Ovary (tissue), 9 donors: Measurements from ENCODE around the gene PP2D1. TPM values are rescaled to one million over a fixed set of nuclear protein-coding genes. Genes with fewer than 3 reads are reported as not detected.
"Not testable (repeated sequence)": the region's sequence is repeated elsewhere in the genome, so short reads cannot be mapped to it uniquely, and the experiment has no call there.

Experiments
- DNase-seq, 5 donors: peaks; one replicate each; pipeline ENCODE4 v3.0.0-alpha.2; 2019 to 2020
- H3K27ac ChIP-seq, 2 donors: fragments of 200-600 bp; one replicate each; pipeline versions ENCODE4 v1.5.1 to v1.8.0; 2019 to 2022
- H3K27me3 ChIP-seq: fragments of 200-600 bp; one replicate; pipeline ENCODE4 v1.8.0; 2022
- H3K36me3 ChIP-seq: fragments of 200-600 bp; sonication (generic); one replicate; pipeline ENCODE4 v1.5.1; 2019
- H3K4me1 ChIP-seq: one replicate; pipeline ENCODE4 v1.8.1; 2013; ENCODE audit warnings: mild to moderate bottlenecking, moderate library complexity; ENCODE audit not compliant: insufficient read depth
- H3K4me3 ChIP-seq: fragments of 200-600 bp; sonication (generic); one replicate; pipeline ENCODE4 v1.5.1; 2017
- H3K9me3 ChIP-seq, 2 donors: fragments of 200-600 bp in 1 of 2; sonication (generic) in 1 of 2; one replicate each; pipeline versions ENCODE4 v1.5.1 to v1.8.1; 2013 to 2019; ENCODE audit warnings: mild to moderate bottlenecking in 1 of 2, moderate library complexity in 1 of 2
- EP300 ChIP-seq: sonication (generic); formaldehyde crosslinking; IDR thresholded peaks from one replicate; pipeline ENCODE4 v1.6.1; 2017; ENCODE audit warnings: antibody characterized with exemption
- POLR2A ChIP-seq: fragments of 450-650 bp; IDR thresholded peaks from one replicate; pipeline ENCODE4 v1.6.1; 2017; ENCODE audit warnings: antibody characterized with exemption, mild to moderate bottlenecking, moderate library complexity
- WGBS, 3 donors: extraction: QIAGEN DNeasy Blood & Tissue Kit in 1 of 3; methylation state at CpG; one replicate each; pipeline versions ENCODE4 v1.1.5 to v1.1.7; 2013 to 2017; 5-methylcytosine and 5-hydroxymethylcytosine counted together
- intact Hi-C, 4 donors: fragments of 100-400 bp; cut with DNase I; formaldehyde crosslinking; loops; one replicate each; pipeline versions ENCODE4 v1.11.0 to v1.15.1; 2022 to 2023
- polyA plus RNA-seq, 2 donors: library from polyadenylated mRNA; stranded (reverse); fragments of 200-250 nt in 1 of 2; fragments of 350-450 nt in 1 of 2; fragmentation: Illumina TruSeq in 1 of 2; extraction: RNeasy Lipid Tissue Mini Kit (QIAGEN cat#74804) in 1 of 2; gene quantifications; one replicate each; pipeline ENCODE4 v1.2.3, GENCODE V29; 2013 to 2014
- total RNA-seq, 7 donors: library from RNA; depleted of rRNA in 2 of 7; stranded (reverse); fragments of >200 nt in 2 of 7; fragmentation: NEBNext Ultra II Directional in 3 of 7; extraction: Animal tissue kit (Norgen Biotek cat#: 25700) in 3 of 7; gene quantifications; one replicate each; pipeline versions ENCODE4 v1.1.0 to v1.2.4, GENCODE V29; 2016 to 2023
- TF ChIP-seq, protein P1 (sequence below), 3 donors: fragments of 450-650 bp in 2 of 3; fragments of 200-600 bp in 1 of 3; IDR thresholded peaks; one replicate each; pipeline versions ENCODE4 v1.5.1 to v1.8.0; 2016 to 2022; ENCODE audit warnings: antibody characterized with exemption in 3 of 3, mild to moderate bottlenecking in 1 of 3
- donor health status: DM: no; HTN: no; CAD: no; lungs with moderate emphysema.
- donor health status: DM: no; HTN: no; CAD: no.
- donor health status: Bipolar disorder and iron deficiency.
- donor health status: DM: yes; HTN: yes; CAD: no.
- donor health status: DM: no; HTN: no; CAD: no.
- donor health status: DM: yes; HTN: yes; CAD: no.

Gene PP2D1
- total and polyA plus RNA-seq, 9 donors, result not detected

DNA sequence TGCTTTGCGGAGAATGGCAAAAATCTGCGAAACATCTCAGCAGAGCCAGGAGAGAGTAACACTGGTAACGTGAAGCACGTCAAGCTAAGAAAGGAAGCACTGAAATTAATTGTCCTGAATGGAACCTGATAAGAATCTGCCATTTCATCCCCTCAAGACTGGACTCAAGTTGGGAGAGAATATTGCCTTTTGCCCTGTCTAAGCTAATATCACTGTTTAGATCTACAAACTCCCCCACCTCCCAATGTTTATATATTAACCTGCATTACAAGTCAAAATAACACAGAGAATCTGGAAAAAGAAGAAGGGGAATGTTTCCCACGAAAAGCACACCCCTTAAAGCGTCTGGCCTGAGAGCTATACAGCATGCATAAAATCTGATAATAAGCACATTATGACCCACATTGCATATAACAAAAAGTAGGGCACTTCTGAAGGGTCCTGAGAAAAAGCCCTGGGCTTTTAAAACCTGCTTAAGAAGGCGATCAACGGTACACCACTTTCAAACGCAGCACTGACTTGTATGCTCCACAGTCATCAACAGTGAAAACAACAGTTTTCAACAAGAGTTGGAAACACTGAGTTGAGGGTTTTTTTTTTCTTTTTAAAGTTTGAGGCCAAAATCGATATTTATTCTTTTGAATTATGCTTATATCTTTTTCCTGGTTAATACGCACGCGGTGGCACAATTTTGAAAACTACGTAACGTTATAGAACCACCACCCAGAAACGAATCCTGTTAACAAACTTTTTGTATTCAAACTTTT, 26.8 kb upstream of the PP2D1 start:
- WGBS, 3 donors, result 4 to 8% (median 8%) methylated on average over 16 of the region's 16 CpGs
- Histone ChIP-seq H3K36me3 (no peaks in the 10 kb centered on the region), H3K4me3 (peak overlapping the region; percentile 70), H3K27me3 (no peaks in the 10 kb centered on the region), H3K27ac (peak overlapping the region; percentile 97 to 99), H3K4me1 (peaks cover 4% of the 10 kb centered on the region), H3K9me3 (no peaks in the 10 kb centered on the region)
- DNase-seq, result no peak
- intact Hi-C loops, result loop anchor here in 2 of 4 donors (2.0 to 10.0 kb wide), 2 partner anchors 94 to 148 kb away; partner anchors contain the start of genes RAB5A (in 1 of the 2) and SGO1 (in 1 of the 2)
- TF ChIP-seq EP300 (no peak), POLR2A (no peak)
- TF ChIP-seq, protein P1, sequence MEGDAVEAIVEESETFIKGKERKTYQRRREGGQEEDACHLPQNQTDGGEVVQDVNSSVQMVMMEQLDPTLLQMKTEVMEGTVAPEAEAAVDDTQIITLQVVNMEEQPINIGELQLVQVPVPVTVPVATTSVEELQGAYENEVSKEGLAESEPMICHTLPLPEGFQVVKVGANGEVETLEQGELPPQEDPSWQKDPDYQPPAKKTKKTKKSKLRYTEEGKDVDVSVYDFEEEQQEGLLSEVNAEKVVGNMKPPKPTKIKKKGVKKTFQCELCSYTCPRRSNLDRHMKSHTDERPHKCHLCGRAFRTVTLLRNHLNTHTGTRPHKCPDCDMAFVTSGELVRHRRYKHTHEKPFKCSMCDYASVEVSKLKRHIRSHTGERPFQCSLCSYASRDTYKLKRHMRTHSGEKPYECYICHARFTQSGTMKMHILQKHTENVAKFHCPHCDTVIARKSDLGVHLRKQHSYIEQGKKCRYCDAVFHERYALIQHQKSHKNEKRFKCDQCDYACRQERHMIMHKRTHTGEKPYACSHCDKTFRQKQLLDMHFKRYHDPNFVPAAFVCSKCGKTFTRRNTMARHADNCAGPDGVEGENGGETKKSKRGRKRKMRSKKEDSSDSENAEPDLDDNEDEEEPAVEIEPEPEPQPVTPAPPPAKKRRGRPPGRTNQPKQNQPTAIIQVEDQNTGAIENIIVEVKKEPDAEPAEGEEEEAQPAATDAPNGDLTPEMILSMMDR (IDR thresholded peaks at IDR 0.05), result no peak

DNA sequence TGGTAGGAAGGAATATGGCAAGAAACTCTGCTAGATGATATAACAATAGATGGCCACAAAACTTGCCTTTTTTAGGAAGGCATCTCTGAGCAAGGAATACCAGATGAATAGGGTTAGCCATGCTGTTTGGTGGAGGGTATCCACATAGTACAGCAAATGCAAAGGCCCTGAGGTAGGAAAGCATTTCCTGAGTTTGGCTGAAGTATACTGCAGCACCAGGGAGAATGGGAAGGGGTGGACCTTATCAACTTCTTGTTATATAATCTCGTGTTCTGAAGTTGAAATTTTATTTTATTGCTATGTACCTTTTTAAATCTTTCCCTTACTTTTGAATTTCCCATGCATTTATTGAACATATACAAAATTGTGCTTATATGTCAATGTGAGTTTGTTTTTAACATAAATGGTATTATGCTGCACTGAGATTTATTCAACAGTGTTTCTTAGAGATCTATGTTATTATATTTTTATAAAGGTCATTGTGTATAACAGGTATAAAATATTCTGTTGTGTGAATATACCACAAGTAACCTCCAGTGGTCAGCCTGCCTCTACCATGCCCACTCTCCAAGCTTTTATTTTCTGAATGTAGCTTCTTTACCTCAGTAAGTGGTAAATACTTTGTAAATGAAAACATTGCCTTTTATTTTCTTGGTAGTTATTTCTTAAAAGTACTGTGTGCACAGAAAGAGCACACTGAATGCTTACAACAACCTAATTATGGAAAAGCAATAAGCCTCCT, 25.4 kb upstream of the PP2D1 start:
- 64 to 69% (median 66%) methylated on average over 1 of the region's 1 CpG for WGBS, 3 donors
- intact Hi-C loops, result loop anchor here in 1 of 4 donors (10.0 kb wide), 1 partner anchor 93 kb away; the partner anchor contains the start of gene RAB5A

GRCh38 chr3:20035019-20035418, 23.0 kb upstream of the PP2D1 start:
- no peaks in the 10 kb centered on the region for H3K36me3 ChIP-seq
- no peak overlapping the region for H3K4me3 ChIP-seq
- H3K9me3 ChIP-seq, result no peaks in the 10 kb centered on the region
- TF ChIP-seq, protein P1 (IDR thresholded peaks at IDR 0.05), result no peak
- TF ChIP-seq EP300 (no peak), POLR2A (no peak)
- no peak overlapping the region for H3K27ac ChIP-seq
- intact Hi-C loops, result loop anchor here in 1 of 4 donors (10.0 kb wide), 1 partner anchor 90 kb away; the partner anchor contains the start of gene RAB5A
- no peaks in the 10 kb centered on the region for H3K27me3 ChIP-seq
- H3K4me1 ChIP-seq, result peaks cover 4% of the 10 kb centered on the region
- DNase-seq, result no peak
- WGBS, 3 donors, result 87 to 92% (median 88%) methylated on average over 4 of the region's 4 CpGs

More for the DNA sequence above, 25.4 kb upstream of the PP2D1 start:
- peak overlapping the region in 1 of 2 donors; percentile 99 for H3K27ac ChIP-seq
- H3K36me3 ChIP-seq, result no peaks in the 10 kb centered on the region
- no peak overlapping the region for H3K4me3 ChIP-seq
- TF ChIP-seq EP300 (no peak), POLR2A (no peak)
- TF ChIP-seq, protein P1 (IDR thresholded peaks at IDR 0.05), result no peak
- no peak for DNase-seq
- H3K27me3 ChIP-seq, result no peaks in the 10 kb centered on the region
- H3K9me3 ChIP-seq, result no peaks in the 10 kb centered on the region
- H3K4me1 ChIP-seq, result peaks cover 4% of the 10 kb centered on the region

- not testable (repeated sequence) for H3K9me3 ChIP-seq, H3K27me3 ChIP-seq, H3K36me3 ChIP-seq, H3K4me3 ChIP-seq, H3K27ac ChIP-seq, H3K4me1 ChIP-seq, DNase-seq
- intact Hi-C loops, result loop anchor here in 1 of 4 donors (10.0 kb wide), 1 partner anchor 87 kb away; the partner anchor contains the start of gene RAB5A
- 97 to 98% (median 97%) methylated on average over 7 of the region's 7 CpGs for WGBS, 3 donors
Observed at GRCh38 chr3:20031939-20032338, 19.9 kb upstream of the PP2D1 start.
